HG03175 (cell line): Measurements from ENCODE around the gene RHOU.
A peak's percentile ranks its signal among the peaks of the same experiment; 100 is the strongest.
"Not testable (repeated sequence)": the region's sequence is repeated elsewhere in the genome, so short reads cannot be mapped to it uniquely, and the experiment has no call there.

Source experiments
- ATAC-seq: cut with Tn5 transposase; IDR thresholded peaks from one replicate; pipeline ENCODE4 v1.9.1; 2021; ENCODE audit warnings: mild to moderate bottlenecking, moderate library complexity; ENCODE audit not compliant: unreplicated experiment

The RHOU gene

GRCh38 chr1:228734881-228735801, at the start of gene RHOU:
TSS of gene RHOU (plus strand) at chr1:228735479. CDS start at chr1:228735743, 264 bp downstream.
- ATAC-seq = peak; percentile 80

DNA sequence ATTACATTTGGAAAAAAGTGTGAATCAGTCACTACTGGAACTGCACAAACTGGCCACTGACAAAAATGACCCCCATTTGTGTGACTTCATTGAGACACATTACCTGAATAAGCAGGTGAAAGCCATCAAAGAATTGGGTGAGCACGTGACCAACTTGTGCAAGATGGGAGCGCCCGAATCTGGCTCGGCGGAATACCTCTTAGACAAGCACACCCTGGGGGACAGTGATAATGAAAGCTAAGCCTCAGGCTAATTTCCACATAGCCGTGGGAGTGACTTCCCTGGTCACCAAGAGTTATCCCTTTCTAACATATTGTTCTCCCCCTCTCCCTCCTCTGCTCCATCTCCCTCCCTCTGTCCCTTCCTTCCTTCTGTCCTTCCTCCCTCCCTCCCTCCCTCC, 47.7 kb upstream of the RHOU start:
- ATAC-seq = no peak

GRCh38 chr1:228689255-228689654, 46.0 kb upstream of the RHOU start:
- ATAC-seq = no peak

DNA sequence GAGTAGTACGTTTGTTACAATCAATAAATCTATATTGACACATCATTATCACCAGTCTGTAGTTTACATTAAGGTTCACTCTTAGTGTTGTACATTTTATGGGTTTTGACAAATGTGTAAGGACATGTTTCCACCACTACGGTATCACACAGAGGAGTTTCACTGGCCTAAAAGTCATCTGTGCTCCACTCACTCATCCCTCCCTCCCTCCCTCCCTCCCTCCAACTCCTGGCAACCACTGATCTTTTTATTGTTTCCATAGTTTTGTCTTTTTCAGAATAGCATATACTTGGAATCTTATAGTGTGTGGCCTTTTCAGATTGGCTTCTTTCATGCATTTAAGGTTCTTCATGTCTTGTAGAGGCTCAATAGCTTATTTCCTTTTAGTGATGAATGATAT, 44.1 kb upstream of the RHOU start:
- no peak for ATAC-seq

DNA sequence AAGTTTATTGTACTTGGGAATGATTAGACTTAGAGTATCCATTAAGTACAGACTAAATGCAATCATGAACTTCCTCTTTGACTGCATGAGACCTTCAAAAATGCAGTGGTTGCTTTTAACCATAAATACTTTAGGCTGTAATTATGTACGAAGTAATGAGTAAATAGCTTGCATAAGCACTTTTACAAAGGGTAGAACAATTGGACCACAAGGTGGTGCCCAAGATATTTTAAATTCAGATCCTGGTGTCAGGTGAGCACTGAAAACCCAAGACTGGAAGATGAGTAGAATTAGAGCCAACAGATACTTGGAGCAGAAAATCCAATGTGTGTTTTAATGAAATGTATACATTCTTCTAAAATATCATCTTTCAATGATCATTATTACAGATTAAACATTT, 43.4 kb upstream of the RHOU start:
- no peak for ATAC-seq

DNA sequence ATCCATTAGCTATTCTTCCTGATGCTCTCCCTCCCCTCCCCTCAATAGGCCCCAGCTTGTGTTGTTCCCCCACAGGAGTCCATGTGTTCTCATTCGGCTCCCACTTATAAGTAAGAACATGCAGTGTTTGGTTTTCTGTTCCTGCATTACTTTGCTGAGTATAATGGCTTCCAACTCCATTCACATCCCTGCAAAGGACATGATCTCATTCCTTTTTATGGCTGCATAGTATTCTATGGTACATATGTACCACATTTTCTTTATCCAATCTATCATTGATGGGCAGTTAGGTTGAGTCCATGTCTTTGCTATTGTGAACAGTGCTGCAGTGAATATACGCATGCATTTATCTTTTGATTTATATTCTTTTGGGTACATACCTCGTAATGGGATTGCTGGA, 40.8 kb upstream of the RHOU start:
- not testable (repeated sequence) for ATAC-seq

DNA sequence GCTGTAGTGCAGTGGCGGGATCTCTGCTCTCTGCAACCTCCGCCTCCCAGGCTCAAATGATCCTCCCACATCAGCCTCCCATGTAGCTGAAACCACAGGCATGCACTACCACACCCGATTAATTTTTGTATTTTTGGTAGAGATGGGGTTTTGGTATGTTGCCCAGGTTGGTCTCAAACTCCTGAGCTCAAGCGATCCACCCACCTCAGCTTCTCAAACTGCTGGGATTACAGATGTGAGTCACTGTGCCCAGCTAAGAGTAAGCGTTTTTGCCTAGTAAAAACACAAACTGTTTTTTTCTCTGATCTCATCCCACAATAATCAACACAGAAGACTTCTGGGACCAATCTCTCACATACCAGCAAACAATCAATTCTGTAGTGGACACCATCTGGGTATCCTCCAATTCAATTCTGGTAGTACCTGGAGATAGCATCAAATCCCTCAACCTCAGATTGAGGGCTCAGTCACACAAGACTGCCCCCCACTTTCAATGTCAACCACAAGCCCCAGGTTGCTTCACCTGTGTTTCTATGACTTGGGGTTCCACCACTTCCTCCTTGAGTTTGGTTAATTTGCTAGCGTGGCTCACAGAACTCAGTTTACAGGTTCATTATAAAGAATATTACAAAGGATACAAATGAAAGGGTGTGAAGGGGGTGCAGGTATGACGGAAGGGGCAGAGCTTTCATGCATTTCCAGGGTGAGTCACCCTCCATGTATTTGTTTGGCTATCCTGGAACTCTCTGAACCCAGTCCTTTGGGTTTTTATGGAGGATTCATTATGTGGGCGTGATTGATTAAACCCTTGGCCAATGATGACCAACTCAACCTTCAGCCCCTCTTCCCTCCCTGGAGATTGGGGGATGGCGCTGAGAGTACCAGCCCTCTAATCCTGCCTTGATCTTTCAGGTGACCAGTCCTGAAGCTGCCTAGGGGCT, 40.0 kb upstream of the RHOU start:
- no peak for ATAC-seq

DNA sequence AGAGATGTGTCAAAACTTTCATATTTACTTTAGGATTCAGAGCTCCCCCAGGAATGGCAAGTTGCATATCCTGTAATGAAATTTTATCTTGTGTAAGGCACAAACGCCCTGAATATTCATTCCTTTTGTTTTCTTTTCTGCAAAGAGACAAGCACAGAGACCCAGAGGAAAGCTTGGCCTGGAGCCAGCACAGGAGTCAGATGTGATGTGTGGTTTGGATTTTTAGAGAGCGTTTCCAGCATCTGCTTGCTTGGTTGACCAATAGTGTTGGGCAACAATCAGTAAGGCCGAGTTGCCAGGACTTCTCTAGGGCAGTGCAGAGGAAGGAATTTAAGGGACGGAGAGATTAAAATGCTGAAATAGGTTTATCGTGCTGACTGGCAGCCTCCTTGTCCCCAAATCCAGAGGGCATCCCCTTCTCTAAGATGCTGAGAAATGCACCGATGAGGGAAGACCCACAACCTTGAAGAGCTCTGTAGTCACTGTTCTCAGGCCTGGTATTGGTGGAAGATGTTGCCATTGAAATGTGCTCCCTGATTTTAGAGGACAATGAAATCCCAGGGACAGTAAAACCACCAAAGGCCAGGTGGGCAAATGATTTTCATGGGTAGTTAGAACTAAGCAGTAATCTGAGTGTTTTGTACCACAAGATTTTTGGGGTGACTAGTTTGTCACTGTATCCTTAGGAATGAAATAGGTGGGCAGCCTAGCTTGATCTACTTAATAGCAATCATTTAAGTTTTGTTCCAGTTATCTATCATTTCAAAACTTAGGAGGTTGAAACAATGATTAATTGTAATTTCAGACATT, 37.9 kb upstream of the RHOU start:
- ATAC-seq = no peak

DNA sequence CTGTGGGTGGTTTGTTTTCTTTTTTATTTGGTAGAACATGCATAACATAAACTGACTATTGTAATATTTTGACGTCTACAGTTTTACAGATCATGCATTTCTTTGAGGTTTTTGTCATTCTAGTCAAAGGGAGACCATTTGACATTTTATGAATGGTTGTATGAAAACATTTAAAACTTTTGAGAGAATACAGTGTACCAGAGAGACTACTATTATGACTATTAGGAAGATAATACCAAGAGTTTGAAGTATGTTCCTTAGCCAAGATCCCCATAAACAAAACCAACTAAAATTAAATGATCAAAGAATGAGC, 37.3 kb upstream of the RHOU start:
- ATAC-seq = no peak

- no peak for ATAC-seq
Measured at GRCh38 chr1:228702433-228702832, 32.8 kb upstream of the RHOU start.

- no peak for ATAC-seq
Measured at GRCh38 chr1:228706305-228706704, 29.0 kb upstream of the RHOU start.

GRCh38 chr1:228717081-228717480, 18.2 kb upstream of the RHOU start:
- no peak for ATAC-seq

- no peak for ATAC-seq
Measured at GRCh38 chr1:228721407-228721806, 13.9 kb upstream of the RHOU start.

DNA sequence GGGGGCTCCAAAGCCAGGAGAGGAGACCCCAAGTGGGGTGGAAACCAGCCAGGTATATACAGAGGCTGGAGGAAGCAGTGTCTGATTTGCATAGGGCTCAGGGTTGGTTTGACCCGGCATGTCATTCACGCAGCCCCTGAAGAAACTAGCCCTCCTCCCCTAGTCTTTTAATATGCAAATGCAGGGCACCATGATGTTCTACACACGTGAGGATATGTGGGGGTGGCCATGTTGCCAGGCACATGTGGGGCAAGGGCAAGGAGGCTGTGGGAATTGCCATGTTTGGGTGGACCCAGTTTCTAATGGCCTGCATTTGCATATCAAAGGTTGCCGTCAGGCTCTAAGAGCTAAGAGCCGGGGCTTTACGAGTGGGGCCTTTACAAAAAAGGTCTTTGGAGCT, 12.0 kb upstream of the RHOU start:
- no peak for ATAC-seq

GRCh38 chr1:228723921-228724320, 11.4 kb upstream of the RHOU start:
- no peak for ATAC-seq

- no peak for ATAC-seq
Measured at GRCh38 chr1:228725178-228725577, 10.1 kb upstream of the RHOU start.

- ATAC-seq = no peak
Measured at GRCh38 chr1:228727681-228728171, 7.6 kb upstream of the RHOU start.

GRCh38 chr1:228732426-228732825, 2.9 kb upstream of the RHOU start:
- no peak for ATAC-seq

- ATAC-seq = no peak
Measured at GRCh38 chr1:228733576-228733975, 1.7 kb upstream of the RHOU start.

DNA sequence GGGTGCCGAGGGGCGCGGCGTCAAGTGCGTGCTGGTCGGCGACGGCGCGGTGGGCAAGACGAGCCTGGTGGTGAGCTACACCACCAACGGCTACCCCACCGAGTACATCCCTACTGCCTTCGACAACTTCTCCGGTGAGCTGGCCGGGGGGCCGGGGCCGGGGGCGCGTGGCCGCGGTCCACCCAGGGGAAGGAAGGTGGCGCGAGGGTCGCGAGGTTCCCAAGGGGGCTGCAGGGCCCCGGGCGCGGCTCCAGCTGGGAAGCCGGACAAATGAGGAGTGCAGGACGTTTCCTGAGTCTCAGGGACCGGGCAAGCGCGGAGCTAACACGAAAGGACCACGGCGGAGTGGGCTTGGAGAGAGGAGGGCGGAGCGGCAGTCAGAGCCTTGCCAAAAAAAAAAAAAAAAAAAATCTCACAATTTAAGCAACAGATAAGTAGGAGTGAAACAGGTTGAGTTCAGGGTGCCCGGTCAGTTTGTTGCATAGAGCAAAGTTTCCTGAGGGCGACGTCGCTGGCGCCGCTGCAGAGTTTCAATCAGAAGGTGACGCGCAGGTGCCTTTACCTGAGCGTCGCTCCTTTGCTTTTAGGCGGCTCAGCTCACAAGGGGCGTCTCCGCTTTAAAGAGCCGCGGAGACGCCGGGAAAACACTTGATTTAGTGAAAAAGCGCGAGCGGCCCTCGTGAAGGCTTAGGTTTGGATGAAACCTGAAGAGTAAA, 750 bp downstream of the RHOU start:
- ATAC-seq = no peak
